Endodermal cell (in vitro differentiated cells): ENCODE measurements around the gene NUBPL. TPM values are rescaled to one million over a fixed set of nuclear protein-coding genes. Genes with fewer than 3 reads are reported as not detected.

Source experiments
- DNase-seq: peaks from one replicate; pipeline ENCODE4 v3.0.0-alpha.2; 2017
- H3K27ac ChIP-seq: 2 replicates; pipeline ENCODE4 v1.5.1; 2013; ENCODE audit warnings: mild to moderate bottlenecking, low read depth, low read length, moderate library complexity
- H3K27me3 ChIP-seq: 2 replicates; pipeline ENCODE4 v1.6.1; 2013; ENCODE audit warnings: mild to moderate bottlenecking, low read length, moderate library complexity; ENCODE audit not compliant: insufficient read depth, control insufficient read depth, poor library complexity, severe bottlenecking
- H3K36me3 ChIP-seq: 2 replicates; pipeline ENCODE4 v1.7.0; 2013; ENCODE audit warnings: mild to moderate bottlenecking, low read length, moderate library complexity; ENCODE audit not compliant: control insufficient read depth, insufficient read depth
- H3K4me1 ChIP-seq: one replicate; pipeline ENCODE4 v1.7.0; 2013; ENCODE audit warnings: low read length; ENCODE audit not compliant: control insufficient read depth, insufficient read depth
- H3K4me3 ChIP-seq: 2 replicates; pipeline ENCODE4 v1.5.1; 2013; ENCODE audit warnings: mild to moderate bottlenecking, low read length, moderate library complexity
- H3K9ac ChIP-seq: 2 replicates; pipeline ENCODE4 v1.6.1; 2013; ENCODE audit warnings: mild to moderate bottlenecking, low read length, moderate library complexity; ENCODE audit not compliant: poor library complexity, severe bottlenecking; ENCODE audit errors: extremely low read depth
- H3K9me3 ChIP-seq: 2 replicates; pipeline ENCODE4 v1.6.1; 2013; ENCODE audit warnings: mild to moderate bottlenecking, low read length, moderate library complexity; ENCODE audit not compliant: control insufficient read depth
- H3K27ac Mint-ChIP-seq: 2 replicates; pipeline ENCODE4 v1.8.0; 2020; ENCODE audit warnings: mixed read lengths
- H3K27me3 Mint-ChIP-seq: 2 replicates; pipeline ENCODE4 v1.8.0; 2021; ENCODE audit warnings: mild to moderate bottlenecking, mixed read lengths; ENCODE audit not compliant: insufficient read depth
- H3K36me3 Mint-ChIP-seq: 2 replicates; pipeline ENCODE4 v1.8.0; 2020; ENCODE audit warnings: low read depth, mixed read lengths
- H3K4me1 Mint-ChIP-seq: 2 replicates; pipeline ENCODE4 v1.8.0; 2020; ENCODE audit warnings: mixed read lengths
- H3K4me3 Mint-ChIP-seq: 2 replicates; pipeline ENCODE4 v1.8.0; 2020; ENCODE audit warnings: mild to moderate bottlenecking, moderate library complexity, mixed read lengths
- H3K9me3 Mint-ChIP-seq: 2 replicates; pipeline ENCODE4 v1.8.0; 2020; ENCODE audit warnings: mild to moderate bottlenecking, mixed read lengths
- CTCF ChIP-seq: fragments of 200-600 bp; sonication (generic); conservative IDR thresholded peaks from 2 replicates; pipeline ENCODE4 v1.5.0; 2021; ENCODE audit warnings: antibody characterized with exemption, mild to moderate bottlenecking
- WGBS, 2 experiments: methylation state at CpG; one replicate each; pipeline versions ENCODE4 v1.1.5 to v1.1.7; 2013; ENCODE audit warnings: missing lambda C conversion rate in 2 of 2, mixed read lengths in 1 of 2; ENCODE audit not compliant: insufficient coverage in 1 of 2, insufficient read length in 1 of 2; 5-methylcytosine and 5-hydroxymethylcytosine counted together
- total RNA-seq, 2 donors: library from RNA; stranded (reverse); fragmentation: NEBNext Ultra II Directional in 1 of 2; extraction: Animal tissue kit (Norgen Biotek cat#: 25700) in 1 of 2; gene quantifications; 2 replicates in 1 of 2; 3 replicates in 1 of 2; pipeline ENCODE4 v1.2.1, GENCODE V29; 2021

The NUBPL gene
- total RNA-seq, 2 donors from 2014 or later: 12.2 to 14.0 TPM

GRCh38 chr14:31837031-31837430, 275.8 kb downstream of the NUBPL start:
- WGBS, 2 experiments: 87 to 88% methylated on average over 3 to 5 of the region's 5 CpGs
- Mint-ChIP-seq H3K9me3 (no peaks in the 10 kb centered on the region), H3K27me3 (no peaks in the 10 kb centered on the region), H3K36me3 (peaks cover 2% of the 10 kb centered on the region), H3K4me1 (no peaks in the 10 kb centered on the region), H3K27ac (no peak overlapping the region), H3K4me3 (no peak overlapping the region)
- Histone ChIP-seq H3K36me3 (no peaks in the 10 kb centered on the region), H3K27ac (no peak overlapping the region), H3K4me3 (no peak overlapping the region), H3K9ac (no peak overlapping the region), H3K27me3 (no peaks in the 10 kb centered on the region), H3K9me3 (no peaks in the 10 kb centered on the region), H3K4me1 (no peaks in the 10 kb centered on the region)
- no peak for DNase-seq
- no peak for TF ChIP-seq CTCF

- Mint-ChIP-seq H3K27me3 (no peaks in the 10 kb centered on the region), H3K36me3 (peaks cover 5% of the 10 kb centered on the region), H3K27ac (no peak overlapping the region), H3K4me3 (no peak overlapping the region), H3K9me3 (no peaks in the 10 kb centered on the region), H3K4me1 (no peaks in the 10 kb centered on the region)
- Histone ChIP-seq H3K9me3 (no peaks in the 10 kb centered on the region), H3K27me3 (no peaks in the 10 kb centered on the region), H3K9ac (no peak overlapping the region), H3K4me1 (no peaks in the 10 kb centered on the region), H3K27ac (no peak overlapping the region), H3K36me3 (no peaks in the 10 kb centered on the region), H3K4me3 (no peak overlapping the region)
- 94 to 95% methylated on average over 1 to 2 of the region's 2 CpGs for WGBS, 2 experiments
- no peak for DNase-seq
- no peak for TF ChIP-seq CTCF
Measured at GRCh38 chr14:31842899-31843298, 281.7 kb downstream of the NUBPL start.

GRCh38 chr14:31843361-31844091, 282.3 kb downstream of the NUBPL start:
- no peak overlapping the region for H3K4me3 ChIP-seq
- DNase-seq: no peak
- no peaks in the 10 kb centered on the region for H3K36me3 ChIP-seq
- no peak for TF ChIP-seq CTCF
- Mint-ChIP-seq H3K4me1 (peaks cover 3% of the 10 kb centered on the region), H3K27me3 (no peaks in the 10 kb centered on the region), H3K27ac (no peak overlapping the region), H3K36me3 (peaks cover 5% of the 10 kb centered on the region), H3K4me3 (no peak overlapping the region), H3K9me3 (no peaks in the 10 kb centered on the region)
- no peak overlapping the region for H3K9ac ChIP-seq
- no peaks in the 10 kb centered on the region for H3K27me3 ChIP-seq
- H3K9me3 ChIP-seq: no peaks in the 10 kb centered on the region
- no peak overlapping the region for H3K27ac ChIP-seq
- no peaks in the 10 kb centered on the region for H3K4me1 ChIP-seq
- WGBS, 2 experiments: 100% methylated on average over 1 of the region's 1 CpG
